Suprapubic skin (tissue), 4 donors: ENCODE data around the gene PHRF1. TPM values are rescaled to one million over a fixed set of nuclear protein-coding genes. Genes with fewer than 3 reads are reported as not detected.

Experiments
- DNase-seq, 2 donors: peaks; one replicate each; pipeline ENCODE4 v3.0.0-alpha.2; 2019; ENCODE audit warnings: low spot score in 2 of 2
- H3K27ac ChIP-seq: fragments of 200-600 bp; sonication (generic); one replicate; pipeline ENCODE4 v1.5.1; 2019
- H3K27me3 ChIP-seq: fragments of 200-600 bp; sonication (generic); one replicate; pipeline ENCODE4 v1.5.1; 2019
- H3K36me3 ChIP-seq: fragments of 200-600 bp; sonication (generic); one replicate; pipeline ENCODE4 v1.5.1; 2019
- H3K4me1 ChIP-seq: fragments of 200-600 bp; sonication (generic); one replicate; pipeline ENCODE4 v1.5.1; 2019
- H3K4me3 ChIP-seq: fragments of 200-600 bp; sonication (generic); one replicate; pipeline ENCODE4 v1.5.1; 2019; ENCODE audit warnings: mild to moderate bottlenecking
- H3K9me3 ChIP-seq: fragments of 200-600 bp; sonication (generic); one replicate; pipeline ENCODE4 v1.5.1; 2019
- CTCF ChIP-seq, 2 donors: fragments of 200-600 bp in 1 of 2; fragments of 450-650 bp in 1 of 2; sonication (generic) in 1 of 2; IDR thresholded peaks; one replicate each; pipeline ENCODE4 v1.5.1; 2016 to 2019; ENCODE audit warnings: antibody characterized with exemption in 2 of 2, mild to moderate bottlenecking in 1 of 2, moderate library complexity in 1 of 2
- EP300 ChIP-seq: sonication (generic); formaldehyde crosslinking; IDR thresholded peaks from one replicate; pipeline ENCODE4 v1.6.1; 2017; ENCODE audit warnings: antibody characterized with exemption
- POLR2A ChIP-seq, 2 donors: fragments of 450-650 bp; IDR thresholded peaks; one replicate each; pipeline ENCODE4 v1.6.1; 2017; ENCODE audit warnings: antibody characterized with exemption in 2 of 2, mild to moderate bottlenecking in 2 of 2, moderate library complexity in 2 of 2
- POLR2AphosphoS5 ChIP-seq, 3 donors: sonication (generic); formaldehyde crosslinking; IDR thresholded peaks; one replicate each; pipeline ENCODE4 v1.6.1; 2017; ENCODE audit warnings: antibody characterized with exemption in 3 of 3
- WGBS: methylation state at CpG from one replicate; pipeline ENCODE4 v1.1.5; 2018; 5-methylcytosine and 5-hydroxymethylcytosine counted together
- total RNA-seq, 4 donors: library from RNA; depleted of rRNA; stranded (reverse); fragments of >200 nt; gene quantifications; one replicate each; pipeline ENCODE4 v1.1.0, GENCODE V29; 2016

Gene PHRF1
- total RNA-seq, 4 donors from 2014 or later = 27.9 to 55.6 (median 42.0) TPM

DNA sequence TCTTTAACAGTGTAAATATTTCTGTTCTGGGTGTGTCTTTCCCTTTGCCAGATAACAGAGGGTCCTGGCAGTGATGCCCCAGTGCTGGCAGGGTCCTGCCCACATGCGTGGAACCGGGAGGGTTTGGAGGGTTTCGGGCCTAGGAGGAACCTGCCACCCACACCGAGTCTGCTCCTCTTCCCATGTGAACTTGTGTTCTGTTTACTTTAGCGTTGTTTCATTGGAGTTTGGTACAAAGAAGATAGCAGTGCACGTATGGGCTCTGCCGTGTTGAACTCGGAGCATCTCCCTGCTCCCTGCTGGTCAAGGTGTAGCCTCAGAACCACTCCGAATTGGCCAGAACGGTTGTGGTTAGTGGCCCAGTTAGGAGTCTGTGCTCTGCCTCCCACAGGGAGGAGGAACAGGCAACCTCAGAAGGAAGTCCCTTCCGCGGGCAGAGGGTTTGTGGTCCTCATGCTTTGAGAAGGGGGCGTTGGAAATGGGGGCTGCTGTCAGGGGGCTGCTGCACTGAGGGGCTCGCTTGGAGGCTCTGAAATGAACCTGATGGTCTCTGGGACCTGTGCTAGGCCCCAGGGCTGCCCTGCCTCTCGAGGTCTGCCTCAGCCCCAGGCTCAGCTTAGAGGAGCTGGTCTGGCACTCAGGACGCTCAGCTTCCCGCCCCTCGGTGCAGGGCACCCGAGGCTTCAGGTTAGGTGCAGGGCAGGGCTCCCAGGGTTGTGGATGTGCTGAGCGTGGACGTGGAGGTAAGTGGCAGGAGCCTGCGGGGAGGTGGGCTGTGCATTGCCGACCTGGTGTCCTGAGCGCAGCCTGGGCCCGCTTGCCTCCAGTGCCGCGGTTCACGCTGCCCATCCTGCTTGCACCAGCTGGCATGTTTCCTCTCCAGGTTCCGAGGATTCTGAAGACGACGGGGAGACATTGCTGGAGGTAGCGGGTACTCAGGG, 10.4 kb downstream of the PHRF1 start:
- DNase-seq = no peak
- TF ChIP-seq POLR2A (IDR thresholded peaks at IDR 0.05) (no peak), POLR2AphosphoS5 (IDR thresholded peaks at IDR 0.05) (no peak), CTCF (IDR thresholded peaks at IDR 0.05) (no peak), EP300 (no peak)
- H3K27ac ChIP-seq = no peak overlapping the region
- no peaks in the 10 kb centered on the region for H3K4me1 ChIP-seq
- H3K4me3 ChIP-seq = no peak overlapping the region
- H3K27me3 ChIP-seq = no peaks in the 10 kb centered on the region
- WGBS = 84% methylated on average over 31 of the region's 32 CpGs
- peaks cover 90% of the 10 kb centered on the region for H3K36me3 ChIP-seq
- H3K9me3 ChIP-seq = no peaks in the 10 kb centered on the region

DNA sequence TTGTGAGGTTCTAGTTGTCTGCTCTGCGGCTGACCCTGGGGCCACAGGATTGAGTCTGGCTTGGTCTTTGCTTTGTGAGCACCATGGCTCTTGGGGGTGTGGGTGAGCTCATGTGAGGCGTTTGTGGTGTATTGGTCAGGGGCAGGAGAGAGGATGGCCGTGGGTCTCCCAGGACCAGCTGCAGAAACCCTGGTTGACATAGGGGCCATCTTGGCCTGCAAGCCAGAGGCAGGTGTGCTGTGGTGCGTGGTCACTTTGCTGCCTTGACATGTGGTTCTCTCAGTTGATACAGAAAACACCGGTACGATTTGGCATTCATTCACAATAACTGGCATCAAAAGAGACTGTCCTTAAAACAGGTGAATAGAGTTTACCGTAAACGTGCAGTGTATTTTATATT, 11.3 kb downstream of the PHRF1 start:
- no peak for TF ChIP-seq EP300
- no peak for TF ChIP-seq POLR2A (IDR thresholded peaks at IDR 0.05)
- no peak for TF ChIP-seq CTCF (IDR thresholded peaks at IDR 0.05)
- TF ChIP-seq POLR2AphosphoS5 (IDR thresholded peaks at IDR 0.05) = no peak
- Histone ChIP-seq H3K27me3 (no peaks in the 10 kb centered on the region), H3K4me3 (no peak overlapping the region), H3K4me1 (no peaks in the 10 kb centered on the region), H3K9me3 (no peaks in the 10 kb centered on the region), H3K36me3 (peaks cover 90% of the 10 kb centered on the region), H3K27ac (no peak overlapping the region)
- DNase-seq = no peak
- 77% methylated on average over 6 of the region's 8 CpGs for WGBS

DNA sequence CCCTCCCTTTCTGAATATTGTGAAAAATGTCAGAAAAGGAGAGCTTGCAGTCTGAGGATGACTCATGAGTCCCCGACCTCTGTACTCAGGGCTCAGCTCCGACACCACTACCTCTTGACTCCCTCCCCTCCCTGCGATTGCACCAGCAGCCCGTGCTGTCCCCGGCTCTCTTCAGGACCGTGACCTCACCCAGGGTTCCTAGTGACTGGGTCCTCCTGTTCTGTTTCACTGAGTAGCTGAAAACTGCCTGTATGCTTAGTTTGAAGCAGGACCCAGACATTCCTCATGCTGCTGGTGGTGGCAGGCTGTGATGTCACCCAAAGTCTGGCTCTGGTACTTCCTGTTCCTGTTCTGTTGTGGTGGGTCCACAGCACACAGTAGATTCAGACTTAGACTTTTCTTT, 11.7 kb downstream of the PHRF1 start:
- WGBS = 72% methylated on average over 6 of the region's 6 CpGs
- Histone ChIP-seq H3K27ac (no peak overlapping the region), H3K36me3 (peaks cover 90% of the 10 kb centered on the region), H3K4me1 (no peaks in the 10 kb centered on the region), H3K27me3 (no peaks in the 10 kb centered on the region), H3K4me3 (no peak overlapping the region), H3K9me3 (no peaks in the 10 kb centered on the region)
- TF ChIP-seq CTCF (IDR thresholded peaks at IDR 0.05) (no peak), EP300 (no peak), POLR2AphosphoS5 (IDR thresholded peaks at IDR 0.05) (no peak), POLR2A (IDR thresholded peaks at IDR 0.05) (no peak)
- no peak for DNase-seq

GRCh38 chr11:589798-590197, 13.5 kb downstream of the PHRF1 start:
- no peaks in the 10 kb centered on the region for H3K9me3 ChIP-seq
- H3K4me1 ChIP-seq = no peaks in the 10 kb centered on the region
- WGBS = 93% methylated on average over 25 of the region's 26 CpGs
- DNase-seq = no peak
- TF ChIP-seq POLR2AphosphoS5 (IDR thresholded peaks at IDR 0.05) = no peak
- TF ChIP-seq CTCF (IDR thresholded peaks at IDR 0.05) = no peak
- TF ChIP-seq POLR2A (IDR thresholded peaks at IDR 0.05) = no peak
- no peak for TF ChIP-seq EP300
- no peak overlapping the region for H3K27ac ChIP-seq
- H3K27me3 ChIP-seq = no peaks in the 10 kb centered on the region
- H3K4me3 ChIP-seq = no peak overlapping the region
- H3K36me3 ChIP-seq = peaks cover 92% of the 10 kb centered on the region

DNA sequence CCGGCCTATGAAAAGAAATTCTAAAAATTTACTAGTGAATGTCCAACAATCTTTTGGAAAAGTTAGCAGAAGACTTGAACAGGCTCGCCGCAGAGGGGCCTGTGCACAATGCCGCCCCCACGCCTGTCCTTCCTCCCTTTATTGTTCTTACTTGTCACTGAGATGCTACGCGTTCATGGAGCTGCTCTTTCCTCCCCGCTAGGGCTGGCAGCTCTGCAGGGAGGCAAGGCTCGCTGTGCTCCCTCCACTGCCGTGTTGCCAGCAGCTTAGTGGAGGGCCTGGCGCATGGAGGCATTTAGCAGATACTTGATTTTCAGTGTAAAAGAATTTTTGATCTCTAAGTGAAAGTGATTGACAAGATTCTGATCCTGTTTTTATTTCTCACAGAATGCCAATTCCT, 14.7 kb downstream of the PHRF1 start:
- Histone ChIP-seq H3K4me1 (no peaks in the 10 kb centered on the region), H3K4me3 (no peak overlapping the region), H3K27ac (no peak overlapping the region), H3K27me3 (no peaks in the 10 kb centered on the region), H3K9me3 (no peaks in the 10 kb centered on the region), H3K36me3 (peaks cover 98% of the 10 kb centered on the region)
- WGBS = 76% methylated on average over 11 of the region's 11 CpGs
- TF ChIP-seq EP300 = no peak
- TF ChIP-seq CTCF (IDR thresholded peaks at IDR 0.05) = no peak
- no peak for TF ChIP-seq POLR2AphosphoS5 (IDR thresholded peaks at IDR 0.05)
- no peak for TF ChIP-seq POLR2A (IDR thresholded peaks at IDR 0.05)
- no peak for DNase-seq
